CD4-positive, alpha-beta T cell treated with Interleukin-4 for 4 hours (primary cell): ENCODE results near the gene KBTBD6.
"Not testable (repeated sequence)": the region's sequence is repeated elsewhere in the genome, so short reads cannot be mapped to it uniquely, and the experiment has no call there.

ENCODE experiments used
- DNase-seq: peaks from one replicate; pipeline ENCODE4 v3.0.0-alpha.2; 2020

KBTBD6 gene

GRCh38 chr13:41132512-41133152, at the start of gene KBTBD6:
Gene KBTBD6 (minus strand): TSS chr13:41132802. CDS start chr13:41132511, 291 bp downstream.
- peak; percentile 94 for DNase-seq

GRCh38 chr13:41182231-41182630, 49.6 kb upstream of the KBTBD6 start:
- no peak for DNase-seq

GRCh38 chr13:41179593-41180250, 47.1 kb upstream of the KBTBD6 start:
- DNase-seq = no peak

- no peak for DNase-seq
Measured at GRCh38 chr13:41178040-41178439, 45.4 kb upstream of the KBTBD6 start.

- no peak for DNase-seq
Measured at GRCh38 chr13:41177616-41178015, 45.0 kb upstream of the KBTBD6 start.

GRCh38 chr13:41175576-41175975, 43.0 kb upstream of the KBTBD6 start:
- DNase-seq = not testable (repeated sequence)

- DNase-seq = no peak
Measured at GRCh38 chr13:41162151-41162550, 29.5 kb upstream of the KBTBD6 start.

- DNase-seq = no peak
Measured at GRCh38 chr13:41159174-41159573, 26.6 kb upstream of the KBTBD6 start.

GRCh38 chr13:41157048-41157717, 24.6 kb upstream of the KBTBD6 start:
- no peak for DNase-seq

GRCh38 chr13:41156620-41157019, 24.0 kb upstream of the KBTBD6 start:
- DNase-seq = no peak

GRCh38 chr13:41154042-41154441, 21.4 kb upstream of the KBTBD6 start:
- no peak for DNase-seq

GRCh38 chr13:41152005-41152404, 19.4 kb upstream of the KBTBD6 start:
- DNase-seq = no peak

- DNase-seq = no peak
Measured at GRCh38 chr13:41150058-41150457, 17.5 kb upstream of the KBTBD6 start.

- DNase-seq = no peak
Measured at GRCh38 chr13:41148419-41149283, 16.0 kb upstream of the KBTBD6 start.

GRCh38 chr13:41145136-41145908, 12.7 kb upstream of the KBTBD6 start:
- DNase-seq = no peak

- no peak for DNase-seq
Measured at GRCh38 chr13:41144576-41144975, 12.0 kb upstream of the KBTBD6 start.

- no peak for DNase-seq
Measured at GRCh38 chr13:41139296-41139966, 6.8 kb upstream of the KBTBD6 start.

- DNase-seq = no peak
Measured at GRCh38 chr13:41137951-41138350, 5.3 kb upstream of the KBTBD6 start.

GRCh38 chr13:41137241-41137640, 4.6 kb upstream of the KBTBD6 start:
- DNase-seq = no peak

GRCh38 chr13:41136396-41137031, 3.9 kb upstream of the KBTBD6 start:
- no peak for DNase-seq

GRCh38 chr13:41133951-41134350, 1.3 kb upstream of the KBTBD6 start:
- DNase-seq = no peak
